Tibial nerve (tissue), 4 donors: ENCODE measurements around the gene TIGIT. TPM values are rescaled to one million over a fixed set of nuclear protein-coding genes. Genes with fewer than 3 reads are reported as not detected.

ENCODE experiments used
- DNase-seq, 2 donors: peaks; one replicate each; pipeline ENCODE4 v3.0.0-alpha.2; 2019; ENCODE audit warnings: low spot score in 2 of 2
- H3K27ac ChIP-seq, 4 donors: fragments of 200-600 bp; sonication (generic) in 3 of 4; one replicate each; pipeline ENCODE4 v1.5.1; 2017 to 2019; ENCODE audit warnings: mild to moderate bottlenecking in 1 of 4
- H3K27me3 ChIP-seq, 2 donors: fragments of 200-600 bp; sonication (generic) in 1 of 2; one replicate each; pipeline versions ENCODE4 v1.5.1 to v1.6.0; 2017 to 2019
- H3K36me3 ChIP-seq, 3 donors: fragments of 200-600 bp; sonication (generic); one replicate each; pipeline ENCODE4 v1.5.1; 2018 to 2019
- H3K4me1 ChIP-seq, 4 donors: fragments of 200-600 bp; sonication (generic) in 3 of 4; one replicate each; pipeline ENCODE4 v1.5.1; 2017 to 2019
- H3K4me3 ChIP-seq, 4 donors: fragments of 200-600 bp; sonication (generic) in 3 of 4; one replicate each; pipeline ENCODE4 v1.5.1; 2017 to 2019; ENCODE audit warnings: mild to moderate bottlenecking in 1 of 4, moderate library complexity in 1 of 4
- H3K9me3 ChIP-seq, 4 donors: fragments of 200-600 bp; sonication (generic) in 3 of 4; one replicate each; pipeline ENCODE4 v1.5.1; 2017 to 2019
- EP300 ChIP-seq, 2 donors: sonication (generic); formaldehyde crosslinking; IDR thresholded peaks; one replicate each; pipeline ENCODE4 v1.6.1; 2017; ENCODE audit warnings: antibody characterized with exemption in 2 of 2, mild to moderate bottlenecking in 1 of 2
- POLR2A ChIP-seq, 2 donors: fragments of 450-650 bp; IDR thresholded peaks; one replicate each; pipeline ENCODE4 v1.6.1; 2017; ENCODE audit warnings: antibody characterized with exemption in 2 of 2, mild to moderate bottlenecking in 2 of 2, moderate library complexity in 2 of 2
- WGBS, 2 donors: methylation state at CpG; one replicate each; pipeline ENCODE4 v1.1.5; 2018; 5-methylcytosine and 5-hydroxymethylcytosine counted together
- total RNA-seq, 4 donors: library from RNA; depleted of rRNA; stranded (reverse); fragments of >200 nt; gene quantifications; one replicate each; pipeline ENCODE4 v1.1.0, GENCODE V29; 2016
- TF ChIP-seq, protein P1 (sequence below), 5 experiments: fragments of 200-600 bp in 3 of 5; fragments of 450-650 bp in 2 of 5; sonication (generic) in 3 of 5; IDR thresholded peaks; one replicate each; pipeline ENCODE4 v1.5.1; 2016 to 2019; ENCODE audit warnings: antibody characterized with exemption in 5 of 5, mild to moderate bottlenecking in 3 of 5, moderate library complexity in 2 of 5

The TIGIT gene
- total RNA-seq, 4 donors from 2014 or later: 0.42 to 3.9 (median 0.60) TPM; not detected in 1

DNA sequence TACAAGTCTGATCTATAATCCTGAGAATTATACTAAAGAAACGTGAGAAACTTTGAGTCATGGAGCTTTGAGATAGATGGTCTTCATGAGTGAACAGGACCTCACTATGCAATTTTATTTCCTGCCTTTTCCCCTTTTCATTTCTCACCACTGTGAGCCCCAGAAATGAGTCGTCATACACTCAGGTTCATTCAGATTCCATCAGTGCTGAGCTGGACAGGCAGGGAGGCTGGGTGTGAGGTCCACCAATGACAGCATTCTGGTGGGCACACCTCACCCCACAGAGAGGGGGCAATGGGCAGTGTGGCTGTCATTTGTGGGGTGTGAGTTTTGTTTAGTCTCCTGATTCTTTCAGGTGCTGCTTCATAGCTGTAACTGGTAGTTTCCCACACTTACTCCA lies 16.9 kb downstream of the TIGIT start:
- TF ChIP-seq, protein P1, sequence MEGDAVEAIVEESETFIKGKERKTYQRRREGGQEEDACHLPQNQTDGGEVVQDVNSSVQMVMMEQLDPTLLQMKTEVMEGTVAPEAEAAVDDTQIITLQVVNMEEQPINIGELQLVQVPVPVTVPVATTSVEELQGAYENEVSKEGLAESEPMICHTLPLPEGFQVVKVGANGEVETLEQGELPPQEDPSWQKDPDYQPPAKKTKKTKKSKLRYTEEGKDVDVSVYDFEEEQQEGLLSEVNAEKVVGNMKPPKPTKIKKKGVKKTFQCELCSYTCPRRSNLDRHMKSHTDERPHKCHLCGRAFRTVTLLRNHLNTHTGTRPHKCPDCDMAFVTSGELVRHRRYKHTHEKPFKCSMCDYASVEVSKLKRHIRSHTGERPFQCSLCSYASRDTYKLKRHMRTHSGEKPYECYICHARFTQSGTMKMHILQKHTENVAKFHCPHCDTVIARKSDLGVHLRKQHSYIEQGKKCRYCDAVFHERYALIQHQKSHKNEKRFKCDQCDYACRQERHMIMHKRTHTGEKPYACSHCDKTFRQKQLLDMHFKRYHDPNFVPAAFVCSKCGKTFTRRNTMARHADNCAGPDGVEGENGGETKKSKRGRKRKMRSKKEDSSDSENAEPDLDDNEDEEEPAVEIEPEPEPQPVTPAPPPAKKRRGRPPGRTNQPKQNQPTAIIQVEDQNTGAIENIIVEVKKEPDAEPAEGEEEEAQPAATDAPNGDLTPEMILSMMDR (IDR thresholded peaks at IDR 0.05): no peak
- no peak for TF ChIP-seq EP300 (IDR thresholded peaks at IDR 0.05)
- no peak for TF ChIP-seq POLR2A (IDR thresholded peaks at IDR 0.05)
- H3K27me3 ChIP-seq: no peaks in the 10 kb centered on the region
- H3K4me1 ChIP-seq: no peaks in the 10 kb centered on the region
- H3K9me3 ChIP-seq: no peaks in the 10 kb centered on the region
- H3K4me3 ChIP-seq: no peak overlapping the region
- no peak for DNase-seq
- WGBS, 2 donors: 79 to 83% methylated on average over 2 of the region's 2 CpGs
- no peak overlapping the region for H3K27ac ChIP-seq
- no peaks in the 10 kb centered on the region for H3K36me3 ChIP-seq

DNA sequence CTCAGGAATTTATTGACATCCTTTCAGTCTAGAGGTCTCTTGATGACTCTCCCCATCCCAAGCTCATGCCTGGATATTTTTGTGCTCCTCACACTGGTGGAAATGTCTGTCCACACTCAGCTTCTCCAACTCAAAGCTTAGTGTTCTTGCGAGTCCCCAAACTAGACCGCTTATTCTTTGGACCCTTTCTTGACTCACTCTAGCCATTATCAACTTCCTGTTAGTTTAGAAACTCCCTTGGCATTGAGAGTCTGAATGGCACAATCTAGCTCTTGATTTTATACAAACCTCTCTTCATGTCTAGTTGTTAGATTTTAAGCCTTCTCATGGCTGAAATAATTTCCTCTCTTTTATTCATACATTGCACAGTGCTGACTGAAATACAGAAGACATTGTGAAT lies 19.6 kb downstream of the TIGIT start:
- TF ChIP-seq, protein P1 (IDR thresholded peaks at IDR 0.05): no peak
- TF ChIP-seq EP300 (IDR thresholded peaks at IDR 0.05) (no peak), POLR2A (IDR thresholded peaks at IDR 0.05) (no peak)
- H3K4me1 ChIP-seq: no peaks in the 10 kb centered on the region
- H3K27ac ChIP-seq: no peak overlapping the region
- H3K9me3 ChIP-seq: no peaks in the 10 kb centered on the region
- 72 to 78% methylated on average over 2 of the region's 2 CpGs for WGBS, 2 donors
- no peak overlapping the region for H3K4me3 ChIP-seq
- peaks cover 0 to 12% (median 0%) of the 10 kb centered on the region in 3 donors for H3K36me3 ChIP-seq
- DNase-seq: no peak
- H3K27me3 ChIP-seq: no peaks in the 10 kb centered on the region

DNA sequence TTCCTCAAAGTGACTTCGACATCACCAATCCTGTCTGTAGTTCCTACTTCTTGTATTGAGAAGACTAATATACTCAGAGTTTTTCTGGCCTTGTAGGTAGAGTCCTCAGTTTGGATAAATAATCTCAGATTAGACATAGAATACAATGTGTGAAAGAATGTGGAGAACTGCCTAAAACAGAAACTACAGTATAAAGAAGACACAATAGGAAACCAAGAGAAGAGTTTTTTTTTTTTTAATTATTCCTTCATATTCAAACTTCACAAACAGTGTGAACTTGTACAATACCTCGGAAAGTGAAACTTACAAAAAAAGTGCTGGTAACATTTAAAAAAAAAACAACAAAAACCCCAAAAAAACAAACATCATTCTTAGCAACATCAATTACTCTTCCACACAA lies 20.5 kb downstream of the TIGIT start:
- no peaks in the 10 kb centered on the region for H3K9me3 ChIP-seq
- H3K27me3 ChIP-seq: no peaks in the 10 kb centered on the region
- 90 to 96% methylated on average over 2 of the region's 2 CpGs for WGBS, 2 donors
- H3K36me3 ChIP-seq: peaks cover 0 to 12% (median 0%) of the 10 kb centered on the region in 3 donors
- no peak for DNase-seq
- no peaks in the 10 kb centered on the region for H3K4me1 ChIP-seq
- no peak overlapping the region for H3K27ac ChIP-seq
- TF ChIP-seq, protein P1 (IDR thresholded peaks at IDR 0.05): no peak
- TF ChIP-seq EP300 (IDR thresholded peaks at IDR 0.05): no peak
- TF ChIP-seq POLR2A (IDR thresholded peaks at IDR 0.05): no peak
- H3K4me3 ChIP-seq: no peak overlapping the region

DNA sequence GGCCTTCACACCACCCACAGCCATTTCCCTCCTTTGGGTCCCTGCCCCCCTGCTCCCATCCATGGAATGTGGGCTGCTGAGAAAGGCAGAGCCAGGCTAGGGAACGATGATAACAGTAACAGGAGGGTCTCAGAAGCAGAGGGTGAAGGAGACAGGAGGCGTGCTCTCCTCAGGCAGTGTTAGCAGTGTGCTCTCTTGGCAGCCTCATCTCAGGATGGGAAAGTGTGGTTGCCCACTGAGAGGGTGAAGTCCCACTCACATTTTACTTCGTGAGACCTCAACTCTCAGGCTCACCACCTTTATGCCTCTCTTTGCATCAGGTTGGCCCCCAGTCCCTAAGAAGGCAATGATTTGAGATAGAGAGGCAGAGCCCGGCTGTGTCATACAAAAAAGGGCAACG lies 24.5 kb downstream of the TIGIT start:
- 88% methylated on average over 5 of the region's 5 CpGs for WGBS, 2 donors
- Histone ChIP-seq H3K4me1 (peaks cover 0 to 14% (median 0%) of the 10 kb centered on the region in 4 donors), H3K4me3 (no peak overlapping the region), H3K27me3 (no peaks in the 10 kb centered on the region), H3K36me3 (peaks cover 0 to 12% (median 0%) of the 10 kb centered on the region in 3 donors), H3K9me3 (no peaks in the 10 kb centered on the region), H3K27ac (no peak overlapping the region)
- DNase-seq: no peak
- TF ChIP-seq POLR2A (IDR thresholded peaks at IDR 0.05): no peak
- no peak for TF ChIP-seq EP300 (IDR thresholded peaks at IDR 0.05)
- TF ChIP-seq, protein P1 (IDR thresholded peaks at IDR 0.05): no peak

DNA sequence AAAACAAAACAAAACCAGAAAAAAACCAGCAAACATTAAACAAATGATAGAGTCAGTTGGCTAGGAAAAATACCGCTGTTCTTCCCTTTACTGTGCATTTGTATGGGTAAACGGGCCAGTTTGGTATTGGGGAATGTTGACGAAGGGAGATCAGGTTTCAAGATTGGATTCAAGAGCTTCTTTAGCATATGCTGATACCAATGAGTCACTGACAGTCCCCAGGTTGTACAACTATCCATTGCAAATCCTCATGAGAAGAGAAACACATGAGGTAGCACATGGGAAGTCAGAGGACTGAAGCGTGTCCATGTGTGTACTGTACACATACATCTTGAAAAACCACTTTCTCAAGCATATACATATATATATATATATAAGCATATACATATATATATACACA lies 25.6 kb downstream of the TIGIT start:
- no peak for TF ChIP-seq EP300 (IDR thresholded peaks at IDR 0.05)
- TF ChIP-seq, protein P1 (IDR thresholded peaks at IDR 0.05): no peak
- TF ChIP-seq POLR2A (IDR thresholded peaks at IDR 0.05): no peak
- Histone ChIP-seq H3K36me3 (peaks cover 0 to 12% (median 0%) of the 10 kb centered on the region in 3 donors), H3K9me3 (no peaks in the 10 kb centered on the region), H3K27me3 (no peaks in the 10 kb centered on the region), H3K4me1 (peaks cover 0 to 14% (median 0%) of the 10 kb centered on the region in 4 donors), H3K27ac (no peak overlapping the region), H3K4me3 (no peak overlapping the region)
- no peak for DNase-seq
- 76 to 79% methylated on average over 4 of the region's 4 CpGs for WGBS, 2 donors
